ENCODE results near the gene MACROD2.

Gene MACROD2

DNA sequence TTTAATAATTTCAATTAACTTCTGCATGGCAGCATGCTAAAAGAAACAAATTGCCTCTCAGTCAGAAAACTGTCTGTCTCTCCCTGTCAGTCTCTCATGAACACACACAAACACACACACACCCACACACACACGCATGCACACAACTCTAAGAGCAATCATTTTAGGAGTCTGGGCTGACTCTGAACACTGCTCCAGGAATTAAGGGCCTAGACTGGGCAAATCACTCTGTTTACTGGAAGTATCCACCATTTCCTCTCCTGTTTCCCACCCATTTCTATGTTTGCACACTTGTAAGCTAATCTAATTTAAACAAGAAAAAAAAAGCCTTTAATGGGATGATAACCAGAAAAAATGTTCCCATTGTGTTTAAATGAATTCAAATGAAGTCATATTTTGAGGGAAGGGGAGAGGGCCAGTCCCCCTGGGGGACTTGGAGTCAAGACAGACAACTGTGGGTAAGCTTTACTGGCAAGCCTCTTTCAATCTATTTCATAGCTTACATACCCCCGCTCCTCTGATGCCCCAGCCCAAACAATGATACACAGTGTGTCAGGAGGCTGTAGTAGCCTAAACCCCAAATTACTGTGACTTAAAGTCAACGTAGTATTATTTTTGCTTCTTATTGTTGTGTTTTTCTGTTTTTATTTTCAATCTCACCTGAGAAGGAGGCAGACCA is 789.9 kb downstream of the MACROD2 start:
- no peak overlapping the region for H3K4me3 ChIP-seq (ENCODE audit: low read depth, low read length)

DNA sequence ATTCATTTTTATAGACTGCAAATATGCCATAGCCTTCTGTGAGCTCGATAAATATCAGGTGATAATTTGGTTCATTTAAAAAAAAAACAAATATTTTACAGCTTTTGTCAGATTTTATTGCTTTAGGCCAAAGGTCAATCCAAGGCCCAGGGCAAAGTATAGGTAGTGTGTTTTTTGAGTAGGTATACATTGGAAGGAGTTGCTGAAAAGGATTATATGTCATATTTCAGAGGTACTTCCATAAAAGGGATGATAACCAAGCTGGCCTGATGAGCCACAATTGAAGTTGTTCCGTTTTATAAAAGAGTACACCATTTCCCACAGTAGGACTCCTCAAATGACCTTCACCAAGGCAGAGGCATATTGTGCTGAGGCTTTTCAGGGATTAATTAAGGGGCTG is 794.9 kb downstream of the MACROD2 start:
- no peak overlapping the region for H3K4me3 ChIP-seq (ENCODE audit: low read depth, low read length)

DNA sequence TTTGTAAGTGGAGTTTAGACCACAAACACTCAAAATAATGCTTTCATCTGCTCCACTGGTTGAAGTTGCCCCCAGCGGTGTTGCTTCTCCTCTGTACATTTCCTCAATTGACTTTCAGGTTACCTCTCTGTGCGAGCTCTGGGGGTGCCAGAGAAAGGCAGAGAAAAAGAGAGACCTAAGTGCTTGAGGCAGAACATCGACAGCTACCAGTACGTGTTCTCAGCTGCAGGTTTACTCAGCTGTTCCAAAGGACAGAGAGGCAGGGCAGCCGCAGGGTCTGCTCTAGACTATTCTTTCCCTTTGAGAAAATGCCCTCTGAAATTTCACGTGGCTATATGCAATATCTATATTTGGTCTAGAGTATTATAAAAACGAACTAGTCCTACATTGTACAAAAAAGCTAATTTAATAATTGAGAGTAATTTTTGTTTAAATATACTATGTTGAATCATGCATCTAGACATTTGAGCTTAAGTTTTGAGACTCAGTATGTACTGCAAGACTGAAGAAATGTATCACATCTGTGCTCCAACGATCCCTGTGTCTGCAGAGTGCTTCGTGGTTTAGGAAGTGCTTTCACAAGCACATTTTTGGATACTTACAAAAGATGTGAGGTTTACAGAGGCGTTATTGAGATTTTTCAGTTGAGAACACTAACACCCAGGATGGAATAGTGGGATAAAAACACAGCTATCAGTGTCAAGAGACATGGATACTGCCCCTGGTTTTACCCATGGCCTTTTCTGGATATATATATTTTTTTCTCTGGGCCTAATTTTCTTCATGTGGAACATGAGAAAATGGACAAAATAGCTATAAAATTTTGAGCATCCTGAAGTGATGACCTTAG is 795.7 kb downstream of the MACROD2 start:
- H3K4me3 ChIP-seq (ENCODE audit: low read depth, low read length) = no peak overlapping the region

DNA sequence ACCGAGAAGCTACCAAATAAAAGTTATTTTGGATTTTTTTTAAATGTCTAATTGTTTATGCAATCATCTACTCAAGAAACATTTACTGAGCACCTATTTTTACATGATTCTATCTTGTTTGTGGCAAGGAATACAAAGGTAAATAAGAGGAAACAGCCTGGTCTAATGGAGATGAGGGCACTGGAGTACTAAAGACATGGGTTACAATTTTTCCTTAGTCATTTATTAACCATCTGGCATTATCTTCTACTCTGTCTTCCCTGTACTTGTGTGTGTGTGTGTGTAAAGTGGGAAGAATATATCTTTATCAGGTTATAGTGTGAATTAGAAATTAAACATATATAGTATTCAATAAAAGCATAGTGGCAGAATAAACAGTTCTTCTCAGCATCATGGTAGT is 797.6 kb downstream of the MACROD2 start:
- no peak overlapping the region for H3K4me3 ChIP-seq (ENCODE audit: low read depth, low read length)

DNA sequence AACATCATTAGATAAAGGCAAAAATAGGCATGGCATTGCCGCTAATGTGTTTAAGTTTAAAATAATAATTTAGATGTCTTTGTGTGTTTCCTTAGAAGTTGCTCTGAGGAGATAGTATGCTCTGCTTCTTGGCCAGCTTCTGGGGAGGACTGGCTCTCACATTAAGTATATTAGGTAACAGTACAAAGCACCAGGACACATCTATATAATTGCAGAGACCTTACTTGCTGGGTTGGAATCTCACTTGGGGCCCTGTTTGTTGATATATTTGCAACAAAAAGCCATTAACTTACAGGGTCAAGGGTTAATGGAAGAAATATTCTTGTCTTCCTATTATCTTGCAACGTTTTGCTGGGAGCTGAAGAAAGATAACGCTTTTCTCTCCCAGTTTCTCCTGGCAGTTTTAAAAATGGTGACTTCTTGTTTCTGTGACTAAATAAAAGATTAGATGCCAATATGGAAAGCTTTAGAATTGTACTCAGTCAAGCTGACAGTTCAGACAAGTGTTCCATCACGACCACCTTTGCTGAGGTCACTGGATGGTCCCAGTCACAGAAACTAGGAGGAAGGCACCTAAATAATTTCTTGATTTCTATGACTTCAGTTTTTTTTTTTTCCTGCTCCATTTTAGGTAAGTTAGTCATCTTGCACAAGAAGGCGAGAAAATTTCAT is 804.4 kb downstream of the MACROD2 start:
- no peak overlapping the region for H3K4me3 ChIP-seq (ENCODE audit: low read depth, low read length)

DNA sequence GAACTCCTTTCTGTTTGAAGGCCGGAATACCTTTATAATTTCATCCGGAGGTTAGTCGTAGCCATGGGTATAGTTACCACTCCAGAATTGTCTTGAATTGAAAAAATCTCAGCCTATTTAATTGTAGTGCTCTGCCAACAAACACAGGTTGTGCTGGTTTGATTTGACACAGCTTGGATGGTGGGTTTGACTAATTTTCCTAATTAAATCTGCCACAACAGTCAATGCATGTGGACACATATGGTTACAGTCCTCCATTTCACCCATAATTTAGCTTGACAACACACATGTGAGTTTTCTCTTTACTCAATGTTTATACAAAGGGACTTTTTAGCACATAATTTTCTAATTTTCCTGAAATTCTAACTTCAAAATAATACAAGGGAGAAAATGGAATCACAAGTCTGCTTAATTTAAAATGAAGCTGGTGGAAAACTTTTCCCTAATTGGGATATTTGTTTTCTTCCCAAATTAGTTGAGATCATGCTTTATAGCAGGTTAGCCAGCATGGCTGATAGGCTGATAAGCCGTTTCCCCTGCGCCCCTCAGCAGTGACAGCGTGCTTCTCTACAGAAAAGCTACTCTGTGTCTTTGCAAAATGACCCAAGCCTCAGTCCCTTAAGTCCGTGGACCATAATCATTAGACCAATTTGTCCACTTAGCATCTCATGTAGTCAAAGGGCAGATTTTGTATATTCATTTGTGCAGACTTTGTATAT is 805.5 kb downstream of the MACROD2 start:
- H3K4me3 ChIP-seq (ENCODE audit: low read depth, low read length) = no peak overlapping the region

DNA sequence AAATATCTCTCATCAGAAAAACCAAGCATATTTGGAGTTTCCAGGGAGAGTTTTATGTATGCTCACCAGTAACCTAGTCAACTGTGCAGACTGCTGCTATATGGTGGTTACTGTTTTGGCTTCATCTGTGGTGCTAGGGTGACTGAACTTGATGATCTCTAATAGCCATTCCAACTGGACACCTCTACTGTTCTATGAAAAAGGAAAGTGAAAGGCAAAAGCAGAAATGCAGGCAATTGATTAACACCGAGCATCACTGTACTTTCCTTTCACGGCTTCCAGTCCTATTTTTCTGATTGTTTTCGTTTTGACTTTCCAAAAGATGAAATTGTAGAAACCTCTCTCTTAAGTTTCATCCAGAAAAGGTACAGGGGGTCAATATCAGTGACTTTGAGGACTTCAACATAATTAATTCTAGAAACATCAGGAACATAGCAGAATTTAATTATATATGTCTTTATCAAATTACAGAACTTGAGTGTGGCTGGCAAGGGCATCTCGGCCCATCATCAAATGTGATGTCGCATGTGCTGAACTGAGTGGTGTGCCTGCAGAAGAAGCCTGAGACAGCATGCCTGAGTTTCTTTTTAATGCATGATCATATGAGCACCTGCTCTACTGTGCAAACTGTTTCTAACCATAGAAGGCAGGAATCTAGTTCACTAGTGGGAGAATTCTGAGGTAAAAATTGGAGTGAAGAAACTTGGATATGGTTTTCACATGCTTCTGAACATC is 806.4 kb downstream of the MACROD2 start:
- no peak overlapping the region for H3K4me3 ChIP-seq (ENCODE audit: low read depth, low read length)

DNA sequence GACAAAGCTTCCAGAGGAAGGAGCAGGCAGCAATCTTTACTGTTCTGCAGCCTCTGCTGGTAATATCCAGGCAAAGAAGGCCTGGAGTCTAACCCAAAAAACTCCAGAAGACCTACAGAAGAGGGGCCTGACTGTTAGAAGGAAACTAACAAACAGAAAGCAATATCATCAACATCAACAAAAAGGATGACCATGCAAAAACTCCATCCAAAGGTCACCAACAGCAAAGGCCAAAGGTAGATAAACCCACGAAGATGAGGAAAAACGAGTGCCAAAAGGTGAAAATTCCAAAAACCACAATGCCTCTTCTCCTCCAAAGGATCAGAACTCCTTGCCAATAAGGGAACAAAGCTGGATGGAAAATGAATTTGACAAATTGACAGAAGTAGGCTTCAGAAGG is 811.9 kb downstream of the MACROD2 start:
- H3K4me3 ChIP-seq (ENCODE audit: low read depth, low read length) = no peak overlapping the region

DNA sequence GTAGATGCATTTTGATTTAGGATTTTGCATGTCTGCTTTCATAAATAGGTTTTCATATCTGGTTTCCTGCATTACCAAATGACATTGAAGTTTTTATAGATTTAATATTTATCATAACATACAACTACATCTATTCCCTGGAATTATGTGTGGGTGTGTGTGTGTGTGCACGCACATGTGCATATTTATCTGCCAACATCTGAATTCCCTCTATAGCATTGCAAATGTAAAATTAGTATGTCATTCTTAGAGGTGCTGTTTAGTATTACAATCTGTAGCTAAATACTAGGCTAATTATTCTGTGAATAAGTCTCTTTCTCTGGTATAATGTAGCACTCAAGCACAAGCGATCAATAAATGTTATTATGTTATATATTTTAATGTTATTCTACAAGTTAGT is 820.0 kb downstream of the MACROD2 start:
- no peak overlapping the region for H3K4me3 ChIP-seq (ENCODE audit: low read depth, low read length)

DNA sequence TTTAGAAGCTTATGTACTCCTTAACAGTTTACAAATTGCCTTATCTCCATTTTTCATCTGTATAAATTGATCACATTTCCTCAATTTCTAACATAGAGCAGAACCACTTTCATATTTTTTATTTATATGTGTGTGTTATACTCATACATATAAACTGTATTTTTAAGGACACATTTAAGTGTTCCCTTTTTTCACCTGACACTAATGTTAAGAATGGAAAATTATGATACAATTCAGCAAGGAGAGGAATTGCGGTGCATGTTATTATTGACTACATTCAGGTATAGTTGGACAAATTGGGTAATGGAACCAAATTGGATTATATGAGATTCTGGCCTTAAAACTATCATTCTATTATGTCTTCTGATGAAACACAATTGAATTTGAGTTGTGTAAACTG is 821.2 kb downstream of the MACROD2 start:
- no peak overlapping the region for H3K4me3 ChIP-seq (ENCODE audit: low read depth, low read length)

DNA sequence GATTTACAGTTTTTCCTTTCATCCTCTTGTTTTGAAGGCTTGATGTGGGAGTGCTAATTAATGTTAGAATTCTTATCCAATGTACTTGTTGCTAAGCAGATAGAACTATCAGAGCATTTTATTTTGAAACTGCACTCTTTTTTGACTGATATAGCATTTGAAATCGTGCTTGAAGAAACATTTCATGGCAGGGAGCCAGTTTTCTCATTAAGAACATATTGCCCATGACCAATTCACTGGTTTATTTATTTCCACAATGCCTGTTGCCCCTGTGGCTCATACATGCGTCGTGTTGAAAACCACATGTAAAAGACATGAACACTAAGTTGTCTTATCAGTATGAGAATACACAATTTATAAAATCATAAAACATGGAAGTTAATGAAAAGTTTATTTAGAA is 821.8 kb downstream of the MACROD2 start:
- H3K4me3 ChIP-seq (ENCODE audit: low read depth, low read length) = no peak overlapping the region

DNA sequence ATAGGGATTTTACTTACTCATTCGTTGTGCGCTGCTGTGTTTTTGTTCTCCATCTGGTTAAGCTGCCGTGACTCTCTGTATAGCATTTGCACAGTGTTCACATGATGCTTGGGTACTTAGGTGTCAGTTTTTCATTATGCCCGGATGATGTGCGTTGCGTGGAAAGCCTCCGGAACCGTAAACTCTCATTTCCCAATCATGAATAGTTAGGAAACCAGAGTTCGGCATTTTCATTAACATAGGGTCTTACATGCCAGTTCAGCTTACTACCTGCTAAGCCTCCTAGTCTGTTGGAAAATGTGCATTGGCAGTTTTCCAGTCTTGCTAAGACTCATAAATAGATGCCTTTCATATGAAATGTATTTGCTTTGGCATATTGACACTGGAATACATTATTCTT is 825.5 kb downstream of the MACROD2 start:
- H3K4me3 ChIP-seq (ENCODE audit: low read depth, low read length) = no peak overlapping the region

DNA sequence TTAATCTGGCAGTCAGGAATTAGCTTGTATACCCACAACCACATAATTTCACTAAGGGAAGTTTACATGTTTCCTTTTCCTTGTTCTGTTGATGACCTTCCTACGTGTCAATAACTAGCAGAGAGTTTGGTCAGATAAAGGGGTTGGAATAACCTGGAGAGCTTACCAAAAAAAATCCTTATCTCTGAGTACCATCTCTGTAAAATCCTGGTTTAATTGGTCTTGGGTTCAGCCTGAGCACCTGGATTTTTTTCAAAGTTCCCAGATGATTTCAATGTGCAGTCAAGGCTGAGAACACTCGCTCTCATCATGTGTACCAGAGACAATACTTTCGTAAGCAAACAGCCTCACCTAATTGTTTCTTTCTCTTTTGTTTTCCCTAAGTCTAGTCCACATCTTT is 825.9 kb downstream of the MACROD2 start:
- H3K4me3 ChIP-seq (ENCODE audit: low read depth, low read length) = no peak overlapping the region

DNA sequence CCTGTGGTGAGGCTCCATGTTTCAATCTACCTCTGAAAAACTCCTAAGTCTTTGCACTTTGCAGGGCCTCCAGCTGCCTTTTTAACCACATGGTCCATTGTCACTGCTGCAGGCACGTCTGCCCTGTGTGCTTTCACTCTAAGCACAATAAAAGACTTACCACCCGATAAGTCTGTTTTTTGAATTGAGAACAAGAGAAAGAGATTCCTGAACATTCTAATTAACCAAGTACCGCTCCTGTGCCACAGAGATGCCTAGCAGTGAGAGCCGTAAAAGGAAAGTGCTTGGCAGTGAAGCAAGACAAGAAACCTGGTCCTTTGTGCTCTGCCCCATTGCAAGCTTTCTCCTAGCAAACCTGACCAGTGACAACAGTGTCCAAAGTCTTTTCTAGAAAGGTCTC is 829.7 kb downstream of the MACROD2 start:
- H3K4me3 ChIP-seq (ENCODE audit: low read depth, low read length) = no peak overlapping the region

DNA sequence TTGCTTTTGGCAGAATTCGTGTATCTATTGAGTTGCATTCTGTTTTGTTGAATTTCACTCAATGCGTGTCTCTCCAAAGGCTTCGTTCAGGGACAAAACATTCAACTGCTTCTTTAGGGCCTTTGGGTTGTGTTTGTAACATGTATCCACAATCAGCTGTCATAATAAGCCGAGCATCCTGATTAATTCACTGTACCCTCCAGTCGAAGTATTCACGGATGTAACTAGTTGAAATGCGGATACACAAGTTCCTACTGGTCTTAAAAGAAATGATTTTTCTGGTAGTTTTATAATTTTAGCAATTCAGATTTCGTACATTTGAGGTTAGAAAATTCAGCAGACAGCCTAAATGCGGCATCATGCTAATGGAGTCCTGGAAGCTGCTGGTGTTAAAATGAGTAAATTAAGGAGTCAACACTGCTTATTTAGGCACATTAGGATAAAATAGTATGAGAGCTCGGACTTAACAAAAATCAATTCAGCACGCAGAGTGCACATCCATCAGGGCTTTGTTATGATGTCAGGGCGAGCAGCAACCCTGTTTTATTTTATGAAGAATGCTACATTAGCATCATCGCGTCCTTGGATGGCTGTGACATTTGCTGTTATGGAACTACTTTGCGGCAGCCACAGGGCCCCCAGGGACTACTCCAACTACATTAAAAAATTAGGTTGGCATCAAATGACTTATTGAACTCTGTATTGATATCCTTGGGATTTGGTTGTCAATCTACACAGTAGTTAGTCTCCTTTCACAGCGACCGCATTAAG is 831.4 kb downstream of the MACROD2 start:
- no peak overlapping the region for H3K4me3 ChIP-seq (ENCODE audit: low read depth, low read length)

DNA sequence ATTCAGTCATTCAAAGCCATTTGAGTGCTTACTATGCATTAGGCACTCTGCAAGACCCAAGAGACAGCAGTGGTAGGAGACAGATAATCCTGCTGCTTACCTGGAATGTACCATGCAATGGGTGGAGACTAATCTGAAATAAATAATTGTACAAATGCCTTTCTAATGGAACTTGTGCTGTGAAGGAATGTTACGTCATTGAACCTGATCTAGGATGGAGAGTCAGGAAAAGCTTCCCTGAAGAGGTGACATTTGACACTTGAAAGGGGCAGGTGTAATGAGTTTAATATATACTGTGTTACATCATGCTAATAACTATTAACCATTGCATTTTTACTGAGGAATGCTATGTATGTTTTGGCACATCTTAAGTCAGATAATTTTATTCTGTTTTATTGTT is 833.1 kb downstream of the MACROD2 start:
- H3K4me3 ChIP-seq (ENCODE audit: low read depth, low read length) = no peak overlapping the region

DNA sequence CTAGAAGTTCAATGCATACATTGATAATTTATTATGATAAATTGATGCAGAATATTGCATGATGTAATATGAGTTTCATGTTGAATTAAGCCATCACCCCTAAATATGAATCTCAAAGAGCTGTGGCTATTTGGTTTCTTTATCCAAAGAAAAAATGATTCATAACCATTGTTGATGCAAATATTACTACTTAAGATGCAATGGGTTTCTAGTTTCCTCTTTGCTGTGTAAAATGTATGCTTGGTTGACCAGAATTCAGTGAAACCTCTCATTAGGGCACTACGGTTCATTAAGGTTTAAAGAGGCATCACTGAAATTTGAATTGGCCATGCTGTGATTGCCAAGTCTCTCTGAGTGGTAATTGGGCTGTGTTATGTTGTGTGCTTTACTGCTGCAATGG is 834.6 kb downstream of the MACROD2 start:
- H3K4me3 ChIP-seq (ENCODE audit: low read depth, low read length) = no peak overlapping the region

DNA sequence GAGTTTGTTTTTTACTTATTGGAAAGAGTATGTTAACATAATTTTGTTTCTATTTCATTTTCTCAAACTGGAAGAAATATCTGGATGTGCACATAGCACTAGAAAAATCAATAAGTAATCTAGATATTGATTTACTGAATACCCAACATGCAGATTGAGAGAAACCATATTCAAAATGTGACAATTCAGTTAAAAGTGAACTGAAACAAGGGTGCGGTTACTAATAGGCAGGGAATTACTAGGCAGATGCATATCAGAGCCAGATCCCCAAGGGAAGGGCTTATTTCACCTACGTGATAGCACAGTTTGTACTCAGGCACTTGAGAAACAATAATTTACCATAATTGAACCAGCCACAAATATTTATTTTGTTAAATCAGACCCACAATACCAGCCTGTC is 835.1 kb downstream of the MACROD2 start:
- no peak overlapping the region for H3K4me3 ChIP-seq (ENCODE audit: low read depth, low read length)

DNA sequence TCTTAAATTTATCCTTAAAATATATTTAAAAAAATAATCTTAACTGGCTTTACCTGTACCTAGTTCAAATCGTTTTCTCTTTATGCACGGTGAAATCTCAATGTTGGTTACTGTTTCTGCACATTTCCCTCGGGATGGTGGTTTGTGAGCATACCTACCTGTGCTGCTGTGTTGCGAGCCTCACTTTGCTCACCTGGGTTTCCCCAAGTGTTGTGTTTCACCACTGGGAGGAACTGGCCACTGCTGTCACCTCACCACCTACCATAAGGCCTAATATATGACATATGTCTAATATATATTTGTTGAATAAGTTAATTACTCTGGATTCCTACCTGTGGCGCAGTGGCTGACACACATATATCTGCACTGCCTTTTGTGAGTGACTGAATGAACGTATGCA is 835.6 kb downstream of the MACROD2 start:
- H3K4me3 ChIP-seq (ENCODE audit: low read depth, low read length) = no peak overlapping the region

DNA sequence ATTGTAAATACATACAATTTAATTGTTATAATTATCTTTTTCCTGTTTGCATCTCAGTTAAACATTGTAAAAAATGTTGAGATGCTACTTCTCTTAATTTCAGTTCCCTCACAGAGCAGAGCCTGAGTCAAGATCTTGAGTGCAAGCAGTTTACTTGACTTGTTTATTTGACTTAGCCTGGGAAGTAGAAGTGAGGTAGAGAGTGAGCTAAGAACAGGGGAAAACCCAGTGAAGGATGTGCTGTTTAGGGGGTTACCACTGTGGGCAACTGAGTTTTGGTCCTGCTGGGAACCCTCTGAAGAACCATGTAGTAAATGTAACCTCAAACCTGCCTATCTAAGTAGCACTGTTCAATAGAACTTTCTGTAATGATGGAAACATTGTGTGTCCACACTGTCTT is 837.3 kb downstream of the MACROD2 start:
- H3K4me3 ChIP-seq (ENCODE audit: low read depth, low read length) = no peak overlapping the region

Measured in iPS-11a (cell line).